T47D (cell line): ENCODE data around the gene LOXHD1.

Experiments
- DNase-seq, 2 experiments: peaks; one replicate each; pipeline versions ENCODE4 v3.0.0 to v3.0.0-alpha.2; 2011 to 2012; ENCODE audit warnings: low read depth in 1 of 2, low spot score in 1 of 2
- JUND ChIP-seq: IDR thresholded peaks from 2 replicates; pipeline ENCODE4 v1.6.1; 2012; ENCODE audit warnings: low read depth
- in situ Hi-C: cut with HindIII; loops from 2 replicates; pipeline ENCODE4 v1.10.0; 2016; ENCODE audit warnings: low sequenced_read_pairs, low pct_unique_long_range_greater_than_20kb

Gene LOXHD1

DNA sequence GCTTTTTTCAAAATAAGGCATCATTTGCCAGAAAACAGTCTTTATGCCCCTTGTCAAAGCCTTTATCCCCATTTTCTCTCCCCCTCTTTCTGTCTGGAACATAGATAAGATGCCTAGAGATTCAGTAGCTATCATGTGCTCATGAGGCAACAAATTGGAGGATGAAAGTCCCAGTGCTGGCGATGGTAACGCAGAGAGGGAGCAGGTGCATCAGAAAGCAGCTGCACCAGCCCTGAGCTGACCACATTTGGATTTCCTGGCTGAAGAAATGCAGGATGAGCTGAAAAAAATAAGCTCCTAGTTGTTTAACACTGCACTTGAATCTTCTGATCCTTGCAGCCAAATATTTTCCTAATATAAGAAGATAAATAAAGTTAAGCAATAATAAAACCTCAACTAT lies 48.0 kb downstream of the LOXHD1 start:
- no peak for DNase-seq
- TF ChIP-seq JUND = no peak

DNA sequence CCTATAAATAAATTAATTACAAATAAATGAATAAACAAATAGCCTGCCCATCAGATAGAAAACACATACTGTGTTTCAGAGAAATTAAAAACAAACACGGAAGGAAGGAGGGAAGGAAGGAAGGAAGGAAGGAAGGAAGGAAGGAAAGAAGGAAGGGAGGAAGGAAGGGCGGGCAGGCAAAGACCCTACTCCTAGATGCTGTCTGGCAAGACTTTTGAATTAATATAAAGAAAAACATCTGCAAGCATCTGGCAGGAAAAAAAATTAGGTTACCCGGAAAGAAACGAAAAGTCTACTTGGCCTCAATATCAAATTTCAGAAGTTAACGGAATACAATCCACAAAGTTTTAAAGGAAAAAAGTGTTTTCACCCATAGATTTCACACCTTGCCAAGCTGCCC lies 49.1 kb downstream of the LOXHD1 start:
- TF ChIP-seq JUND = no peak
- in situ Hi-C loops = no loop called here
- no peak for DNase-seq

More for the DNA sequence above, 48.0 kb downstream of the LOXHD1 start:
- in situ Hi-C loops = no loop called here

DNA sequence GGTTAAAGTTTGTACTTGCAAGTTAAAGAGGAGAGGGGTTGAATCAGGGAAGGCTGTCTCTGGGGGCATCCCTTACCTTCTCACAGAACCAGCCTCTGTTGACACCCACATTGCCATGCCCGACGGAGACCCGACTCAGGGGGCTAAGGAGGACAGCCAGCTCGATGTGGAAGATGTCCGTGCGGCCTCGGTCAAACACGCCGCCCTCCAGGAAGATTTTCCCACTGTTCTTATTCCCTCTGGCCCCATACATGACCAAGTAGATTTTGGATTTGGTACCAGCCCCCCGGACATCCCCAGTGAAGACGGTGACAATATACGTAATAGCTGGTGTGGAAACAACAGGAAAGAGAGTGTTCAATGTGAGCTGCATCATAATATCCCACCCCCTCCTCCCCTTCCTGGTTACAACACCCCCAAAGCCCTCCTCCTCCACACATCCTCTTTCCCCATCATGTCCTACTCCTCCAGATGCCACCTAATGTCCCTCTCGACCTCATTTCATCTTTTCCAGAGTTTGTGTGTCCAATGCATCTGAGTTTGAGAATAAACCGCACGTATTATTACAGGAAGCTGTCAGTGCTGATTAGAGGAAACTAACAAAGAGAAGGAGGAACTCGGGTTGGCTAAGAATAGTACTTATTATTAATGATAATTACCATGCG lies 55.7 kb downstream of the LOXHD1 start:
- DNase-seq = no peak
- in situ Hi-C loops = no loop called here
- no peak for TF ChIP-seq JUND

DNA sequence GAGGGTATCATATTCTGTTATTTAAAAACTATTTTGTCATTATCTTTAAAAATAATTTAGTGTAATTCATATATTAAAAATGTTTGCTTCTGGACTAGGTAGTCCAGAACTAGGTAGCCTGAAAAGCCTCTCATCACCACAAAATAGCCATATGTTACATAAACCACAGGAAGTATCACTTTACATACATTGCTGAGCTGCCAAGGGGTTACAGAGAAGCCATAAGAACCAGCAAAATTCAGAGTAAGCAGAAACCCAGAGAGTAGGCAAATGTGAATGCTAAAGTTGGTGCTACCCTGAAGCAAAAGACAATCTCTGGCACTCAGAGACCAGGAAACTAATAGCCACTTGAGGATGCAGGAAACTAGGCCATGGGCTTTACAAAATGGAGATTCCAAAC lies 60.9 kb downstream of the LOXHD1 start:
- no peak for DNase-seq
- in situ Hi-C loops = no loop called here
- no peak for TF ChIP-seq JUND

DNA sequence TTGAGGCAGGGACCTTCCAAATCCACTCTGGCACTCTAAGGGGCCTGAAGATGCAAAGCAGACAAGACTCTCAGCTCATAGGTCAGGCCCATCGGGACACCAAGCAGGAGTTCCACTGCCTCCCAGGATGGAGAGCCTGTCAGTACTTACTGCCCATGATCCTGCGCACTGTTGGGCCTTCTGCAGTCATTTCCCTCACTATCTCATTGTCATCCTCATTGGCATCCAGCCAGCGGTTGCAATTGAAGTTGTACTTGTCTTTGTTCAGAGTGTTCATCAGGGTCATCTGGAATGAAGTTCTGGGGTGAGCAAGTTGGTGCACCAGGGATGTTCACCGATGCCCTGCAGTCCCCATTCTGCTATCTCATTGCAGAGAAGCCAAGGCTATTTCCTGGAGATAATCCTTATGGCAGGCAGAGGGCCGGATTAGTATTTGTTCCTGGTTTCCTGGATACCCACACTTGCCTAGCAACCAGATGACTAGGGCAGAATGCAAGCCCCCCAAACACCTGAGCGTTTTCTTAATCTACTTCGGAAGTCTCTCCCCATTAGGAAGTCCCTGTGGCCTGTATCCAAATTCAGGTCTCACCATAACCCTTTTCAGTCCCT lies 65.1 kb downstream of the LOXHD1 start:
- no peak for DNase-seq
- TF ChIP-seq JUND = no peak

DNA sequence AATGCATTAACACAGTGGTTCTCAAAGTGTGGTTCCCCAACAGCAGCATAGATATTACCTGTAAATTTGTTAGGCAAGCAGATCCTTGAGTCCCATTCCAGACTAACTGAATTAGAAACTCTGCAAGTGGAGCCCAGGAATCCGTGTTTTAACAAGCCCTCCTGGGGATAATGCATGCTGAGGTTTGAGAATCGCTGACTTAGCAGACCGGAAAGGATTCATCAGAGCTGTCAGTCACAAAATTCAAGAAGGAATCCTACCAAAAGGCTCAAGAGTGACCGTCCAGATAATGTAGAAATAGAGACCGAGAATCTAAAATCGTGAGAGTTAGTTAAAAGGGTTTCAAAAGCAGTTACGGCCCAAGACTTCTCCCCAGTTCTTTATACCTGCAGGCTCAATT lies 66.9 kb downstream of the LOXHD1 start:
- in situ Hi-C loops = no loop called here
- no peak for TF ChIP-seq JUND

More for the DNA sequence above, 65.1 kb downstream of the LOXHD1 start:
- in situ Hi-C loops = no loop called here

DNA sequence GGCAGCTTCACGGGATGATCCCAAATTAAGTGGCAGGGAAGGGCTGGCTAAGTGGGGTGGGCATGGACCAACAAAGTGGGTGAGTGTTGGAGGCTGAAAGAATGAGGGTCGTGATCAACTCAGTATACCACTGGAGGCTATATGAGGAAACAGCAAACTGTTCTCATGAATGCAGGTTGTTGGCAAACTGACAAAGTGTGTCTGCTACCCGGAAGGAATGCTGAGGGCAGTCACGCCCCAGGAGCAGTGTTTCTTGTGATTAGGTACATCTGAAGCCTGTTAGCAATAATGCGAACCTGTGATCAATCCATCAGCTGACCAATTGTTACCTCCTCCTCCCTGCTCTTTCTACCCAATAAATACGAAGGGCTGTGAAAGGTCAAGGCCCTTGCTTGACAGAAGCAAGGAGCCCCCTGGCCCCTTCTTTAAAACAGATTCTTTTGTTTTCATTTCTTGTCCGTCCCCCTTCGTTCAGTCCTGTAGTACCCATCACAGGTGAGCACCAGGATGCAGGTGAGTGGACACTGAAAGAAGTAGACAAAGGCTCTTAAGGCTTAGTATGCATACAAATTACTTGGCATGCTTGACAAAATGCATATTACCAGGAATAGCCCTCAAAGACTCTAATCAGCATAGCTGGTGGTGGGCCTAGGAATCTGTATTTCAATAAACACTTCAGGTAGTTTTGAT lies 67.9 kb downstream of the LOXHD1 start:
- in situ Hi-C loops = no loop called here
- no peak for TF ChIP-seq JUND
- no peak for DNase-seq

More for the DNA sequence above, 66.9 kb downstream of the LOXHD1 start:
- DNase-seq = no peak

DNA sequence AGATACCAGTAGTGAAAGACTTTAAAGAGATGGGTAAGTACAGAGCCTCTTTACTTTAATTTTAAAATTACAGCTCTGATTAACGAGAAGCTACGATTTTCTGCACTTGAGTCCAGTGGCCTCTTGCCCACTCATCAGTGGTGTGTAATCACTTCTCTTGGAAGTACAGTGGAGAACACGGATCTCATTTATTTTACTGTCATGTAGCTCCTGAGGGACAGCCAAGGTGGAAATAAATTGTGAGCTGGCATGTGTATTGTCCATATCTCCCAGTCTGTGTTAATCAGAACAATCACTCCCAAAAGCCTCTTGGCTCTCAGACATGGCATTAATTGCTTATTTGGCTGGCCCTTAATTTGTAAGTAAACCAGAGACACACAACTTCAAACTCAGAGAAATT lies 69.4 kb downstream of the LOXHD1 start:
- in situ Hi-C loops = no loop called here
- no peak for TF ChIP-seq JUND
- no peak for DNase-seq

DNA sequence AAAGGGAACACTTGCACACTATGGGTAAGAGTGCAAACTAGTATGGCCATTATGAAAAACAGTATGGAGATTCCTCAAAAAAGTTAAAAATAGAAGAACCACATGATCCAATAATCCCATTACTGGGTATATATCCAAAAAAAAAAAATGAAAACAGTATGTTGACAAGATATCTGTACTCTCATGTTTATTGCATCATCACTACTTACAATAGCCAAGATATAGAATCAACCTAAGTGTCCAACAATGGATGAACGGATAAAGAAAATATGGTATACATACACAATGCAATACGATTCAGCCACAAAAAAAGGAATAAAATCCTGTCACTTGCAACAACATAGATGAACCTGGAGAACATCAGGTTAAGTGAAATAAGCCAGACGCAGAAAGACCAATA lies 73.3 kb downstream of the LOXHD1 start:
- no peak for TF ChIP-seq JUND
- in situ Hi-C loops = no loop called here
- DNase-seq = no peak

DNA sequence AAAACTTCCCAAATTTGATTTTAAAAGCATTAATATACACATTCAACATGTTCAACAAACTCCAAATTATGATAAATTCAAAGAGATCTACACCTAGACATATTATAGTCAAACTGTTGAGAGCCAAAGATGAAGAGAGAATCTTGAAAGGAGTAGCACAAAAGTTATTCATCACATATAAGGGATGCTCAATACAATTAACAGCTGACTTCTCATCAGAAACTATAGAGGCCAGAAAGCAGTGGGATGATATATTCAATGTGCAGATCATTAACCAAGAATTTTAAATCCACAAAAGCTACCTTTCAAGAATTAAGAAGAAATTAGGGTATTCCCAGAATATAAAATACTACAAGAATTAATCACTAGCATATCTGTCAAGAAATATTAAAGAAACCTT lies 75.4 kb downstream of the LOXHD1 start:
- in situ Hi-C loops = no loop called here
- no peak for DNase-seq
- no peak for TF ChIP-seq JUND

DNA sequence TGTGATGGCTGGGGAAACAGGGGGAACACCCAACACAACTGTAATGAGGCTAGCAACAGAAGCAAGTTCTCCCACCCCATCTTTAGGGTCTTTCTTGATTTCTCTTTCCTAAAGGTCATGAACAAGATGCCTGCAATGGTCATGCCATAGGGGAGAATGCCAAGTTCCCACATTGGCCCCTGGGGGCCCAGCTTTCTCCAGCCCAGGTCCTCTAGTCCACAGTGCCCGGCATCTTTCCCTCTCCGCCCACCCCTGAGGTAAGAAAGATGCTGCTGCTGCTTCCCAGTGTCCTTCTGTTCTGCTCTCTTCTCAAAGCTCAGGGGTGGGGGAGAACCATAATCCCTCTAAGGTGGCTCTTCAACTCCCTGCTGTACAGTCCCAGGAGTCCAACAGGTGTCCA lies 78.0 kb downstream of the LOXHD1 start:
- no peak for TF ChIP-seq JUND
- in situ Hi-C loops = no loop called here
- DNase-seq = no peak

DNA sequence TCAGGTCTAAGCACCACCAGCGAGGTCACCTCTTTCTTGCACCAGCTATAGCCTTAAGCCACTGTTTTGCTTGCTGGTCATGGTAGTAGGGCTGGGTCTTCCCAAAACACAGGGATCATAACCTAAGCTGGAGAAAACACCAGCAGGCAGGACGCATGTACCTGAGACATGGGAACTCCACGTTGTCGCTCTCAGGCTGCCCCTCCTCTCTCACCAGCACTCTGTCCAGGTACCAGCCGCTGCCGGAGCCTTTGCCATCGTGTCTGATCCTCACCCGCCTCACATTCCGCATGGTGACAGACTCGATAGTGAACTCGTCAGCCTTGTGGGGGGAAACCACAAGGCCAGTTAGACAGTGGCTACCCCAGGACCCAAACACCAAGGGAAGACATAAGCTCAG lies 79.5 kb downstream of the LOXHD1 start:
- no peak for DNase-seq
- TF ChIP-seq JUND = no peak
- in situ Hi-C loops = no loop called here

DNA sequence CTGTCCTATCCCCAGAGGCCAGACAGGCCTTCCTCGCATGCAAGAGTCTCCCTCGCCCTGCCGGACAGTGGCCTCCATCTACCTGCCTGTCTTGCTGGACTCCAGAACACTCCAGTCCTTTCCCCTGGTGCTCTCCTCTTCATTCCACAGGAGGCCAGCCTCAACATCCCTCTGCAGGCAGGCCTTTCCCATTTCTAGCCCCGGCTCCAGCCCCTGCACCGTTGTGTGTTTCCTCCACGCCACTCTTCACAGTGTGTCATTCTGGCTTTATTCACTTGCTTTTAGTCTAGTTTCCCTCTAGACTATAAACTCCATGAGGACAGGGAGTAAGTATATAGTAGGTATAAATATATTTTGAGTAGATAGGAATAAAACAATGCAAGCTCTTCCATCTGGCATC lies 81.2 kb downstream of the LOXHD1 start:
- no peak for DNase-seq
- TF ChIP-seq JUND = no peak
- in situ Hi-C loops = no loop called here

DNA sequence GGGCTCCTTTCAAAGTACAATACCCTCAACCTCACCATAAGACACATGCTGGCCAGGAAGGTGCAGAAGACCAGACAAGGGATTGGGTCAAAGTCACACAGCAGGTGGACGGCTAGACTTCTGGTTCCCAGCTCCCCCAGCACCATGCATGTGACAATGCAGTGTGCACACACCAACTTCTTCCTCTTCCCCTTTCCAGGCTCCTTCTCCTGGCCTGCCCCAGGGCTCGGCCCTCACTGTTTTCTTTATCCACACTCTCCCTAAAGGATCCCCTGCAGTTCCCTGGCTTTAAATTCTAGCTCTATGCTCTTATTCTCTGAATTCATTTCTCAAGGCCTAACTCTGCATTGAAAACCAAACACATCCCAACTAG lies 82.3 kb downstream of the LOXHD1 start:
- no peak for TF ChIP-seq JUND
- in situ Hi-C loops = no loop called here
- no peak for DNase-seq
